ENCODE data around the gene LRSAM1. TPM values are rescaled to one million over a fixed set of nuclear protein-coding genes. Genes with fewer than 3 reads are reported as not detected.

LRSAM1 gene
- total RNA-seq, 1 donor from 2014 or later, result 30.1 TPM

GRCh38 chr9:127519301-127520166, 68.2 kb downstream of the LRSAM1 start:
- H3K36me3 ChIP-seq (ENCODE audit: control insufficient read depth, insufficient read depth, low read length), result peaks cover 9% of the 10 kb centered on the region
- no peaks in the 10 kb centered on the region for H3K27me3 ChIP-seq (ENCODE audit: control insufficient read depth, insufficient read depth, low read length)
- DNase-seq (ENCODE audit: low read depth), result peak; percentile 90
- no peak overlapping the region for H3K4me3 ChIP-seq (ENCODE audit: low read depth, low read length)
- TF ChIP-seq CTCF (IDR thresholded peaks at IDR 0.05; ENCODE audit: insufficient read depth, low read length, poor library complexity, severe bottlenecking), result no peak

GRCh38 chr9:127520941-127521918, 69.9 kb downstream of the LRSAM1 start:
- peaks cover 14% of the 10 kb centered on the region for H3K36me3 ChIP-seq (ENCODE audit: control insufficient read depth, insufficient read depth, low read length)
- no peak for DNase-seq (ENCODE audit: low read depth)
- no peaks in the 10 kb centered on the region for H3K27me3 ChIP-seq (ENCODE audit: control insufficient read depth, insufficient read depth, low read length)
- H3K4me3 ChIP-seq (ENCODE audit: low read depth, low read length), result no peak overlapping the region
- TF ChIP-seq CTCF (IDR thresholded peaks at IDR 0.05; ENCODE audit: insufficient read depth, low read length, poor library complexity, severe bottlenecking), result no peak

- DNase-seq (ENCODE audit: low read depth), result no peak
- H3K36me3 ChIP-seq (ENCODE audit: control insufficient read depth, insufficient read depth, low read length), result peaks cover 10% of the 10 kb centered on the region
- no peak for TF ChIP-seq CTCF (IDR thresholded peaks at IDR 0.05; ENCODE audit: insufficient read depth, low read length, poor library complexity, severe bottlenecking)
- no peaks in the 10 kb centered on the region for H3K27me3 ChIP-seq (ENCODE audit: control insufficient read depth, insufficient read depth, low read length)
- H3K4me3 ChIP-seq (ENCODE audit: low read depth, low read length), result no peak overlapping the region
These were observed 70.6 kb downstream of the LRSAM1 start for GRCh38 chr9:127521919-127522304.

- H3K36me3 ChIP-seq (ENCODE audit: control insufficient read depth, insufficient read depth, low read length), result peaks cover 11% of the 10 kb centered on the region
- no peak for DNase-seq (ENCODE audit: low read depth)
- TF ChIP-seq CTCF (IDR thresholded peaks at IDR 0.05; ENCODE audit: insufficient read depth, low read length, poor library complexity, severe bottlenecking), result no peak
- H3K4me3 ChIP-seq (ENCODE audit: low read depth, low read length), result no peak overlapping the region
- no peaks in the 10 kb centered on the region for H3K27me3 ChIP-seq (ENCODE audit: control insufficient read depth, insufficient read depth, low read length)
These were observed 71.4 kb downstream of the LRSAM1 start for GRCh38 chr9:127522727-127523126.

GRCh38 chr9:127523312-127523851, 72.1 kb downstream of the LRSAM1 start:
- peaks cover 11% of the 10 kb centered on the region for H3K36me3 ChIP-seq (ENCODE audit: control insufficient read depth, insufficient read depth, low read length)
- no peak for DNase-seq (ENCODE audit: low read depth)
- peak; percentile 59 for TF ChIP-seq CTCF (IDR thresholded peaks at IDR 0.05; ENCODE audit: insufficient read depth, low read length, poor library complexity, severe bottlenecking)

More at GRCh38 chr9:127523312-127523851, 72.1 kb downstream of the LRSAM1 start:
- no peak overlapping the region for H3K4me3 ChIP-seq (ENCODE audit: low read depth, low read length)
- no peaks in the 10 kb centered on the region for H3K27me3 ChIP-seq (ENCODE audit: control insufficient read depth, insufficient read depth, low read length)

Data from kidney epithelial cell (primary cell).